Subcutaneous adipose tissue (tissue), 4 donors: Measurements from ENCODE around the gene AP1S2. TPM values are rescaled to one million over a fixed set of nuclear protein-coding genes. Genes with fewer than 3 reads are reported as not detected.

Source experiments
- CTCF ChIP-seq: fragments of 450-650 bp; IDR thresholded peaks from one replicate; pipeline ENCODE4 v1.5.1; 2016; ENCODE audit warnings: low read depth, mild to moderate bottlenecking, control low read depth, antibody characterized with exemption, moderate library complexity
- total RNA-seq, 4 donors: library from RNA; depleted of rRNA; stranded (reverse); fragments of >200 nt; gene quantifications; one replicate each; pipeline ENCODE4 v1.1.0, GENCODE V29; 2016

AP1S2 gene
- total RNA-seq, 4 donors from 2014 or later, result 50.1 to 101 (median 75.6) TPM

- TF ChIP-seq CTCF, result no peak
Measured at GRCh38 chrX:15804563-15804962, 50.0 kb downstream of the AP1S2 start.

- TF ChIP-seq CTCF, result no peak
Measured at GRCh38 chrX:15797707-15798106, 56.9 kb downstream of the AP1S2 start.

GRCh38 chrX:15790769-15791290, 63.8 kb downstream of the AP1S2 start:
- TF ChIP-seq CTCF, result no peak

GRCh38 chrX:15789979-15790768, 64.4 kb downstream of the AP1S2 start, which contains the start of gene ZRSR2:
ZRSR2 (plus strand) TSS chrX:15790484; CDS start chrX:15790496, 12 bp downstream.
- no peak for TF ChIP-seq CTCF

GRCh38 chrX:15786915-15787314, 67.7 kb downstream of the AP1S2 start:
- no peak for TF ChIP-seq CTCF

- TF ChIP-seq CTCF, result no peak
Measured at GRCh38 chrX:15785176-15785750, 69.3 kb downstream of the AP1S2 start.

- TF ChIP-seq CTCF, result no peak
Measured at GRCh38 chrX:15781961-15782699, 72.5 kb downstream of the AP1S2 start.
